NOMO-1 (cell line): ENCODE measurements around the gene TCEANC2.
"Not testable (repeated sequence)": the region's sequence is repeated elsewhere in the genome, so short reads cannot be mapped to it uniquely, and the experiment has no call there.

Experiments used
- DNase-seq, 2 experiments: peaks; one replicate each; lab custom pipeline; 2025; ENCODE audit not compliant: unreplicated experiment in 2 of 2; lab: John Stamatoyannopoulos, UW

Gene TCEANC2

GRCh38 chr1:54024811-54025210 is 28.6 kb upstream of the TCEANC2 start:
- not testable (repeated sequence) for DNase-seq

- no peak for DNase-seq
These were observed 25.6 kb upstream of the TCEANC2 start for GRCh38 chr1:54027848-54028247.

- DNase-seq, result no peak
These were observed 24.8 kb upstream of the TCEANC2 start for GRCh38 chr1:54028306-54029251.

GRCh38 chr1:54037476-54037875 is 15.9 kb upstream of the TCEANC2 start:
- no peak for DNase-seq

GRCh38 chr1:54041806-54042205 is 11.6 kb upstream of the TCEANC2 start:
- DNase-seq, result peak in 1 of 2 experiments; percentile 12

GRCh38 chr1:54045496-54045895 is 7.9 kb upstream of the TCEANC2 start:
- no peak for DNase-seq

- no peak for DNase-seq
These were observed 6.6 kb upstream of the TCEANC2 start for GRCh38 chr1:54046671-54047383.

- DNase-seq, result peak in 1 of 2 experiments; percentile 14
These were observed 5.8 kb upstream of the TCEANC2 start for GRCh38 chr1:54047384-54048305.

- DNase-seq, result not testable (repeated sequence)
These were observed 3.0 kb upstream of the TCEANC2 start for GRCh38 chr1:54050435-54050834.

GRCh38 chr1:54051933-54052430 is 1.4 kb upstream of the TCEANC2 start:
- no peak for DNase-seq

GRCh38 chr1:54052431-54052933 is 926 bp upstream of the TCEANC2 start:
- no peak for DNase-seq

GRCh38 chr1:54053745-54054437 is 483 bp downstream of the TCEANC2 start:
- peak in 1 of 2 experiments; percentile 42 for DNase-seq

- no peak for DNase-seq
These were observed 986 bp downstream of the TCEANC2 start for GRCh38 chr1:54054438-54054749.

- no peak for DNase-seq
These were observed 10.9 kb downstream of the TCEANC2 start for GRCh38 chr1:54064299-54064698.

- no peak for DNase-seq
These were observed 16.4 kb downstream of the TCEANC2 start for GRCh38 chr1:54069791-54070170.

GRCh38 chr1:54070171-54070837 is 16.9 kb downstream of the TCEANC2 start:
- peak in 1 of 2 experiments; percentile 72 for DNase-seq

- DNase-seq, result no peak
These were observed 24.0 kb downstream of the TCEANC2 start for GRCh38 chr1:54077359-54077758.

- no peak for DNase-seq
These were observed 27.2 kb downstream of the TCEANC2 start for GRCh38 chr1:54080598-54081049.
